Spleen (tissue), 7 donors: Measurements from ENCODE around the gene RFXAP.

Source experiments
- CTCF ChIP-seq, 11 experiments: fragments of 200-600 bp in 7 of 11; fragments of 450-650 bp in 4 of 11; sonication (generic) in 4 of 11; IDR thresholded peaks in 8 of 11; conservative IDR thresholded peaks in 3 of 11; 1 replicate in 7 of 11; 2 replicates in 4 of 11; pipeline versions ENCODE4 v1.4.0 to v1.8.0; 2016 to 2021; ENCODE audit warnings: antibody characterized with exemption in 11 of 11, inconsistent platforms in 4 of 11, mild to moderate bottlenecking in 1 of 11
- POLR2A ChIP-seq, 3 donors: fragments of 450-650 bp; IDR thresholded peaks; one replicate each; pipeline ENCODE4 v1.5.1; 2017; ENCODE audit warnings: antibody characterized with exemption in 3 of 3, mild to moderate bottlenecking in 1 of 3
- POLR2AphosphoS5 ChIP-seq, 3 donors: sonication (generic); formaldehyde crosslinking; IDR thresholded peaks; one replicate each; pipeline ENCODE4 v1.5.1; 2017; ENCODE audit warnings: antibody characterized with exemption in 3 of 3
- donor health status: DM: no; HTN: no; CAD: no; lungs with moderate emphysema.
- donor health status: DM: no; HTN: no; CAD: no.
- donor health status: DM: no; HTN: no; CAD: no.

DNA sequence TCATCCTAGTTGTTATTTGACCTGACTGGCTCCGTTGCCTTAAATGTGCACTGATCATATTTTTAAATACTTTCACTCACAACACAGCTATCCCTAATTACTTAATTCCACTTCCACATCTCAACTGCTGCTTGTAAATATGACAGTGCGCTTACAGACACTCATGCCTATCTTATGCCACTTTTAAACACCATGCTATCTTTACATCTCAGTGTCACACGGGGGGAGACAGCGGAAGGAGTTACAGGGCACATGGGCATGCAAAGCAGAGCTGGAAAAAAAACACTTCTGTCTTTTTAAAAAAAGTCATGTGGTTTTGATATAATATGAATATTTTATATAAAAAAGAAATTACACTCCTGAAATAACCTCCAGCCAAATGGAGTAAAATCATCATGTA is 56.9 kb downstream of the RFXAP start:
- TF ChIP-seq CTCF (IDR thresholded peaks at IDR 0.05 in 8 of 11, conservative IDR thresholded peaks at IDR 0.05 in 3 of 11) (no peak), POLR2A (IDR thresholded peaks at IDR 0.05) (no peak), POLR2AphosphoS5 (IDR thresholded peaks at IDR 0.05) (no peak)
